Fibroblast of skin of scalp (primary cell): ENCODE data around the gene OR5B21. TPM values are rescaled to one million over a fixed set of nuclear protein-coding genes. Genes with fewer than 3 reads are reported as not detected.

Experiments used
- DNase-seq: peaks from one replicate; pipeline ENCODE4 v3.0.0-alpha.2; 2013
- polyA plus RNA-seq, 2 experiments: library from polyadenylated mRNA; unstranded; fragments of 120-200 nt; gene quantifications; one replicate each; pipeline ENCODE4 v1.2.1, GENCODE V29; 2013; ENCODE audit not compliant: insufficient read length in 2 of 2

OR5B21 gene
- polyA plus RNA-seq (2013, experiment 1 of 2; ENCODE audit: insufficient read length): not detected
- not detected for polyA plus RNA-seq (2013, experiment 2 of 2; ENCODE audit: insufficient read length)

GRCh38 chr11:58508005-58508404 is at the start of gene OR5B21:
OR5B21 (minus strand) TSS chr11:58508105; CDS start chr11:58508105, 0 bp downstream.
- DNase-seq: no peak

DNA sequence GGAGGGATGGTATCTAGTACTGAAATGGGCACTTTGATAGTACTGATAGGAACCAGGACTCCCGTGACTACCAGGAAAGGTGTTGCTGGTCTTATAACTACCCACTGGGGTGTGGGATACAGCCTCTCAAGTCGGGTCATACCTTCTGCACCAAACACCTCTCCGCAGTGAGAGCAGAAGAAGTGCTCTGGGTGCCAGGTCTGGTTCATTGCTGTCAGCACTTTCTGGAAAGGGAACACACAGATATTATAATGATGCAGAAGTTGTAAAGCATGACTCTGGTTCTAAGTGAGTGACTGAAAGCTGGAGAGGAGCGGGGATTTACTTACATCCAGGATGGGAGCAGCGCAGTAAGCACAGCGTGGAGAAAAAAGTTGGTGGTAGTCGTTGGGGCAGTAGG is 41.7 kb upstream of the OR5B21 start:
- no peak for DNase-seq

GRCh38 chr11:58546841-58547240 is 38.9 kb upstream of the OR5B21 start:
- no peak for DNase-seq

- DNase-seq: no peak
These were observed 24.0 kb upstream of the OR5B21 start for GRCh38 chr11:58531865-58532341.

DNA sequence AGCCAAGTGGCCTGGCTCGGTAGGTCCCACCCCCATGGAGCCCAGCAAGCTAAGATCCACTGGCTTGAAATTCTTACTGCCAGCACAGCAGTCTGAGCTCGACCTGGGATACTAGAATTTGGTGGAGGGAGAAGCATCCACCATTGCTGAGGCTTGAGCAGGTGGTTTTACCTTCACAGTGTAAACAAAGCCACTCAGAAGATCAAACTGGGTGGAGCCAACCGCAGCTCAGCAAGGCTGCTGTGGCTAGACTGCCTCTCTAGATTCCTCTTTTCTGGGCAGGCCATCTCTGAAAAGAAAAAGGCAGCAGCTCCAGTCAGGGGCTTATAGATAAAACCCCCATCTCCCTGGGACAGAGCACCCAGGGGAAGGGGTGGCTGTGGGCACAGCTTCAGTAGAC is 22.3 kb upstream of the OR5B21 start:
- DNase-seq: no peak

DNA sequence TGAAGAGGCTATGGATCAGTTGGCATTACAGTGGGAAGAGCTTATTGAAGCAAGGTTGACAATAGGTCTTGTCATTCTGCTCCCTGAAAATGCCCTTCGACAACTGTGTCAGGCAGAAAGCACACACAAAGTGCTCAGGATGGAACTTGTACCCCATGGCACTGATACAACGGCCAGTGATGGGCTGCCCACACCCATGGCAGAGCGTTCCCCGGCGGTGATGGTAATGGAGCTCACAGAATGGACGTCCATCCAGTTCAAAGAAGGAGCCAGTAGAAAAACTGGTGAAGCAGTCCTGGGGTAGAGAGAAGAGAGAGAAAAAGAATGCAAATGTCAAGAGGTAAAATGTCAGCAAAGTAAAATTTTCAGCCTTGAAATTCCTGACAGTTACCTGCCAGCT is 19.5 kb upstream of the OR5B21 start:
- DNase-seq: no peak

- no peak for DNase-seq
These were observed 18.8 kb upstream of the OR5B21 start for GRCh38 chr11:58526721-58527120.

GRCh38 chr11:58525037-58525614 is 17.2 kb upstream of the OR5B21 start:
- DNase-seq: no peak

DNA sequence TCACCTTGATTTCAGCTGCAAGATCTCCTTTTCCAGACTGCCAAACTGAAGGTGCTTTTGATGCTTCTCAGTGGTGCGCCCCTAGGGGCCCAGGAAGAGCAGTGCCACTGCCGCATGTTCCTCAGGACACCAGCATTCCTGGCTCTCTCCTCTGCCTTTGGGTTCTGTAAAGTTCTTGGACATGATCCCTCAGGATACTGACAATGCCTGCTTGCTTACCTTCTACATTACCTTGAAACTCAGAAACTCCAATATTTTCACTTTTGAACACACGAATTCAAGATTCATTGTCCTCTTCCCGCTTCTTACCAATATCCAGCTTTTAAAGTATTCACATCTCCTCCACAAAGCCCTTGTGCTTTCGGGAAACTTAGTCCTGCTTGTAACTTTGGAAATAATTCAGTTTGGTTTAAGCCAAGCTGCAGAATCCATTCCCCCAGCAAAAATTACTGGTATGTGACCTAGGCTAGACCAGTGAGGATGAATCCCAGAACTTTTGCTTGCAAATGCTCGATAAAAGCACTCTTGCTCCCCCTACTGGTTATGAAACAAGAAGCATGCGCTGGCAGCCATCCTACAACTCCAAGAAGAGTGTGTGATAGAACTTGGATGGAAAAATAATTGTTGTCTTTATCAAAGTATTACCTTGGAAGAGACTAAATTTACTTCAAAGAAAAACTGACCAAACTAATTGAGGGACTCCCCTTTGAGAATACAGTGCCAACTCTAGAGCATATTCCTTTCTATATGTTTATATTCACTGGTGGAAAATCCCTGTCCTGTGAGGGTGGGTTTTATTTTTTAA is 16.5 kb upstream of the OR5B21 start:
- peak; percentile 83 for DNase-seq

- DNase-seq: peak; percentile 67
These were observed 6.0 kb upstream of the OR5B21 start for GRCh38 chr11:58513747-58514367.

DNA sequence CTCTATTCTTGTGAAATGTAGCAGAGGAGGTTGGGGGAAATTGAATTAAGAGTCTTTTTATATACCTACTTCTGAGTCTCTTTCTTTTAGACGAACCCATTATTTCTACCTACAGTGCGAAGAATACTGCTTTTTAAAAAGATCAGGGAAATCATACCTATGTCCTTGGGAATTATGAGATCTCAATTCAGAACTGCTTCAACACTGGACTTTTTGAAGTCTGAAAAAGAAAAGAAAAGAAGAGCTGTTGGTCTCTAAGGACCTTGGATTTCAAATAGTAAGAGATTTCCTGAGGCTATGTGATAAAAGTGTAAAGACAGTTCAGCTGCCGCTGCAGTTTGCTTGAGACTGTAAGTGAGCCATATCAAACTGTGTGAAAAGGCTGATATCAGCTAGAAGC is 3.7 kb upstream of the OR5B21 start:
- DNase-seq: no peak

GRCh38 chr11:58509748-58510147 is 1.8 kb upstream of the OR5B21 start:
- no peak for DNase-seq

DNA sequence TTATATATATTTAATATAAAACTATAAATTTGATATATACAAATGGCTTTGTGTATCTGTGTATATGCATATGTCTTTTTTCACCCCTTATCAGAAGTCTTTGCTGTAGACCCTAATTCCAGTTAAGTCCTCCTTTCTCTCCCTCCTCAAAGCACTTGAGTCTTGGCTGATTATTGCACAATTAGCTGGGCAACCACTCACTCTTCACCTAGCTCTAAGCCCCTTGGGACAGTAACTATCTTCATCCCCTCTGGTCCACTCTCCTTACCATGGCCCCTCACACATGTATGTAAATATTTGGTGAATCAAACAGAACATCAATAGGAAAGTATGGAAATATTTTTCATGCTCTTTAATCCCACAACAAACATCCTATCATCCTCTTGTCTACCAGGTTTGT is 909 bp upstream of the OR5B21 start:
- DNase-seq: no peak

- DNase-seq: no peak
These were observed 550 bp downstream of the OR5B21 start for GRCh38 chr11:58507355-58507754.

GRCh38 chr11:58506935-58507334 is 970 bp downstream of the OR5B21 start:
- DNase-seq: no peak

DNA sequence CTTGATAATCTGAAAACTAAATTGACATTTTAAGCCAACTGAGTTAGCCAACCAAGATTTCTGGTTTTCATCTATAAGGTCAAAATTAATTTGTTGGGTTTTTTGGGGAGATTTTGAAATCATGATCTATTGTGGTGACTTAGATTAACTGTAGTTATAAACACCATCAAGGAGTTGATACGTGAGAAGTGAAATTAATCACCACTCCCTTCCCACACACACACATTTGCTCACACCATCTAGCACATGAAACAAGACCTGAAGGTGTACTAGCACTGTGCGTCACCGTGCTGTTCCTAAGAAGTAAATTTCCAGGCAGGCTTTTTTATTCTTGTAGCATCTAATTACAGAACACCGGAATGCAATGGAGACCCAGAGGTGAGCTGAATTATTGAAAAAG is 2.1 kb downstream of the OR5B21 start:
- no peak for DNase-seq

GRCh38 chr11:58504232-58504631 is 3.7 kb downstream of the OR5B21 start:
- DNase-seq: no peak

DNA sequence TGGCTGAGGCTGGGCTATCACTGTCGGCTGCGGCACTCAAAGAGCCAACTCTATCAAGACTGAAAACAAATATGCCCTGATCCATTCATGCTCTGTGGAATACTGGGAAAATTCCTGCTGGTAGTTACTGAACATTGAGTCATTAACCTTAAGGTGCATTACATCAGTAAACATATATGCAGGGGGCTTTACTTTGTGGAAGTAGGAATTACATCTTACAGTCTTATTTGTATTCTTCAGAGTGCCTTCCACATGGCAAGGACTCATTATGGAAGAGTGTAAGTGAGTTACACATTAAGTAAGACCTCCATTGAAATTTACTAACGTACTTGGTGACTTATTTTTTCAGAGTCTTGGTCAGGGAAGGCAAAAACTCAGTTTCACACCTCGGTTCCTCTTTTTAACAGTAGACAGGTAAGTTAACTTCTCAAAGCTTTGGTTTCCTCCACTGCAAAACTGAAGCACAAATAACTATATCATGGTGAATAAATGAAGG is 4.5 kb downstream of the OR5B21 start:
- no peak for DNase-seq

- DNase-seq: no peak
These were observed 5.9 kb downstream of the OR5B21 start for GRCh38 chr11:58502004-58502403.

GRCh38 chr11:58498464-58498863 is 9.4 kb downstream of the OR5B21 start:
- peak; percentile 20 for DNase-seq

- no peak for DNase-seq
These were observed 10.0 kb downstream of the OR5B21 start for GRCh38 chr11:58497951-58498350.

DNA sequence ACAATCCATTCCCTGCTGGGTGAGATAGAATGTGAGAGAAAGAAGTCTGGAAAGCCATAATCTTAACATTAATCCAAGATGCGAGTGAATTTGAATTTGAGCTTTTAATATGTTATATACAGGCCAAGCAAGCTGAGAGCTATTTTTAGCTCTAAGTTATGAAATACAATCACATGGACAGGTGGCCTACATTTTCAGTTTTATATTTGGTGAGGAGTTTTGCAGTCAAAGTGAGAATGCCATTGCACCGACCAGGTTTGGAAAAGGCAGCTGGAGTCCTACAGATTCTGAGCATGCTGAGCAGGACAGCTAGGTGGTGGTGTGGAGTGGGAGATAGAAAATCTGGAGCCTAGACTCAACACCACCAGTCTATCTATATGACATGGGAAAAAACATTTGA is 12.0 kb downstream of the OR5B21 start:
- no peak for DNase-seq

DNA sequence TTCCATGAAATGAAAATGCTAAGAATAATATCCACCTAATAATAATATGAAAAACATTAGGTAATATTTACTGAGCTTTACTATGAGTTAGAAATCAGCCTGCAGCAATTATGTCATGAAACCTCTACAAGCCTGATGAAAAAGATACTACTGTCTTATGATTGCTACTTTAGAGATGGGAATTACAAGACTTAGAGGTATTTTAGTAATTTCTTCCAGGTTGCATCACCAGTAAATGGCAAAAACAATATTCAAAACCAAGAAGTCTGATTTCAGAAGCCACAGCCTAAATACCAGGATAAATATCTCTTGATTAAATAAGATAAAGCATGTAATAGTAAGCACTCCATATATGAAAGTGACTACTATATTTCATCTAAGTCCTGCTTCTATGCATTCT is 13.8 kb downstream of the OR5B21 start:
- peak; percentile 65 for DNase-seq
